ENCODE measurements around the gene SREBF1. TPM values are rescaled to one million over a fixed set of nuclear protein-coding genes. Genes with fewer than 3 reads are reported as not detected.

The SREBF1 gene
- total RNA-seq, 1 donor from 2014 or later: 84.0 TPM

GRCh38 chr17:17789828-17790636, 46.8 kb downstream of the SREBF1 start:
- no peak for DNase-seq (ENCODE audit: extremely low spot score in 2 of 2)
- Histone ChIP-seq H3K36me3 (peaks cover 0 to 17% of the 10 kb centered on the region in 2 donors), H3K4me3 (no peak overlapping the region), H3K9me3 (no peaks in the 10 kb centered on the region), H3K27me3 (no peaks in the 10 kb centered on the region), H3K4me1 (peaks cover 43% of the 10 kb centered on the region), H3K27ac (peak overlapping the region; percentile 77)
- intact Hi-C loops (cut with DNase I): no loop called here
- TF ChIP-seq POLR2A (IDR thresholded peaks at IDR 0.05) (no peak), POLR2AphosphoS5 (IDR thresholded peaks at IDR 0.05; ENCODE audit: insufficient read depth in 1 of 2, low read depth in 1 of 2) (no peak)
- TF ChIP-seq, protein P1, sequence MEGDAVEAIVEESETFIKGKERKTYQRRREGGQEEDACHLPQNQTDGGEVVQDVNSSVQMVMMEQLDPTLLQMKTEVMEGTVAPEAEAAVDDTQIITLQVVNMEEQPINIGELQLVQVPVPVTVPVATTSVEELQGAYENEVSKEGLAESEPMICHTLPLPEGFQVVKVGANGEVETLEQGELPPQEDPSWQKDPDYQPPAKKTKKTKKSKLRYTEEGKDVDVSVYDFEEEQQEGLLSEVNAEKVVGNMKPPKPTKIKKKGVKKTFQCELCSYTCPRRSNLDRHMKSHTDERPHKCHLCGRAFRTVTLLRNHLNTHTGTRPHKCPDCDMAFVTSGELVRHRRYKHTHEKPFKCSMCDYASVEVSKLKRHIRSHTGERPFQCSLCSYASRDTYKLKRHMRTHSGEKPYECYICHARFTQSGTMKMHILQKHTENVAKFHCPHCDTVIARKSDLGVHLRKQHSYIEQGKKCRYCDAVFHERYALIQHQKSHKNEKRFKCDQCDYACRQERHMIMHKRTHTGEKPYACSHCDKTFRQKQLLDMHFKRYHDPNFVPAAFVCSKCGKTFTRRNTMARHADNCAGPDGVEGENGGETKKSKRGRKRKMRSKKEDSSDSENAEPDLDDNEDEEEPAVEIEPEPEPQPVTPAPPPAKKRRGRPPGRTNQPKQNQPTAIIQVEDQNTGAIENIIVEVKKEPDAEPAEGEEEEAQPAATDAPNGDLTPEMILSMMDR (IDR thresholded peaks at IDR 0.05): no peak

DNA sequence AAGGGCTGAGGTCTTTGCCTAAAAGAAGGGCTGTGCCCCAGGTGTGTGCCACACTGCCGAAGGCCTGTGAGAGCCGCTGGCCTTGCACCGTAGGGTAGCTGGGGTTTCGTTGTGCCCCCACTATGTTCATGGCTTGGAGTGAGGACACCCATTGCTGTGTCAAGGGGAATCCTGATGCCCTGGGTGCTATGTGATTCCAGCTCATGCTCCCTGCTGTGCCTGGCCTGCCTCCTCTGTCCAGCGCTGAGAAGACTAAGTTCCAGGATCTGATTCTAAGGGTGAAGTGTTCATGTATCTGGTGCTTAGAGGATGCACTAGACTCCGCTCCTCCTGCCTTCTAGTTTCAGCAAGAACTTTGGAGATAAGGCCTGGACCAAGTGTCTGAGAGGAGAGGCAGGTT, 47.4 kb downstream of the SREBF1 start:
- intact Hi-C loops (cut with DNase I): no loop called here
- no peak for DNase-seq (ENCODE audit: extremely low spot score in 2 of 2)

GRCh38 chr17:17788967-17789366, 47.8 kb downstream of the SREBF1 start:
- intact Hi-C loops (cut with DNase I): no loop called here
- H3K27me3 ChIP-seq: no peaks in the 10 kb centered on the region
- TF ChIP-seq, protein P1 (IDR thresholded peaks at IDR 0.05): no peak
- no peak for TF ChIP-seq POLR2AphosphoS5 (IDR thresholded peaks at IDR 0.05; ENCODE audit: insufficient read depth in 1 of 2, low read depth in 1 of 2)
- no peak for TF ChIP-seq POLR2A (IDR thresholded peaks at IDR 0.05)
- peaks cover 53% of the 10 kb centered on the region for H3K4me1 ChIP-seq
- no peak overlapping the region for H3K27ac ChIP-seq
- no peak for DNase-seq (ENCODE audit: extremely low spot score in 2 of 2)
- H3K4me3 ChIP-seq: no peak overlapping the region
- peaks cover 0 to 7% of the 10 kb centered on the region in 2 donors for H3K36me3 ChIP-seq
- H3K9me3 ChIP-seq: no peaks in the 10 kb centered on the region

More for the DNA sequence above, 47.4 kb downstream of the SREBF1 start:
- Histone ChIP-seq H3K36me3 (peaks cover 0 to 11% of the 10 kb centered on the region in 2 donors), H3K27ac (peak overlapping the region; percentile 77), H3K9me3 (no peaks in the 10 kb centered on the region), H3K27me3 (no peaks in the 10 kb centered on the region), H3K4me1 (peaks cover 49% of the 10 kb centered on the region), H3K4me3 (no peak overlapping the region)
- TF ChIP-seq POLR2AphosphoS5 (IDR thresholded peaks at IDR 0.05; ENCODE audit: insufficient read depth in 1 of 2, low read depth in 1 of 2): no peak
- TF ChIP-seq, protein P1 (IDR thresholded peaks at IDR 0.05): no peak
- no peak for TF ChIP-seq POLR2A (IDR thresholded peaks at IDR 0.05)

DNA sequence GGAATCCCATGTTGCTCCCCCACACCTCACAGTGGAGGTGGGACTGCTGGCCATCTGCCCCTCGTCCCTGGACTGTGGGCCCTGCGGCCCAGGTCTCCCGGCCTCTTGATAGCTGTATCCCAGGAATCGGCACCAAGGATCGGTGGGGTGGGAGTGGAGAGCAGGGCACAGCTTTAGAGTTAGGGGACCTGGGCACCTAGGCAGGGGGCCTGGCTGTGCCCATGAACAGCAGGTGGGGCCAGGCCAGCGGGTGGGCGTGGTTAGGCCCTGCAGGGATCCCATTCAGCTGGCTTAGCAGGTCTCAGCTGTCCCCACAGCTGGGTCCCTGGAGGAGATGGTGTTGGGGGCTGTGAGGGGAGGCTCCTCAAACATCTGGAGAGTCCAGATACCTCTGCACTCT, 49.2 kb downstream of the SREBF1 start:
- intact Hi-C loops (cut with DNase I): no loop called here
- TF ChIP-seq POLR2AphosphoS5 (IDR thresholded peaks at IDR 0.05; ENCODE audit: insufficient read depth in 1 of 2, low read depth in 1 of 2): no peak
- TF ChIP-seq, protein P1 (IDR thresholded peaks at IDR 0.05): no peak
- TF ChIP-seq POLR2A (IDR thresholded peaks at IDR 0.05): no peak
- Histone ChIP-seq H3K36me3 (no peaks in the 10 kb centered on the region), H3K27me3 (no peaks in the 10 kb centered on the region), H3K27ac (no peak overlapping the region), H3K4me3 (no peak overlapping the region), H3K4me1 (peaks cover 52% of the 10 kb centered on the region), H3K9me3 (no peaks in the 10 kb centered on the region)
- DNase-seq (ENCODE audit: extremely low spot score in 2 of 2): no peak

- no peaks in the 10 kb centered on the region for H3K9me3 ChIP-seq
Measured at GRCh38 chr17:17786998-17787397, 49.8 kb downstream of the SREBF1 start.

More at GRCh38 chr17:17786998-17787397, 49.8 kb downstream of the SREBF1 start:
- Histone ChIP-seq H3K27ac (no peak overlapping the region), H3K27me3 (no peaks in the 10 kb centered on the region), H3K4me1 (peaks cover 52% of the 10 kb centered on the region), H3K36me3 (no peaks in the 10 kb centered on the region), H3K4me3 (no peak overlapping the region)
- intact Hi-C loops (cut with DNase I): no loop called here
- no peak for DNase-seq (ENCODE audit: extremely low spot score in 2 of 2)
- no peak for TF ChIP-seq POLR2A (IDR thresholded peaks at IDR 0.05)
- TF ChIP-seq POLR2AphosphoS5 (IDR thresholded peaks at IDR 0.05; ENCODE audit: insufficient read depth in 1 of 2, low read depth in 1 of 2): no peak
- TF ChIP-seq, protein P1 (IDR thresholded peaks at IDR 0.05): no peak
